ENCODE measurements around the gene PDZD11.
"Not testable (repeated sequence)": the region's sequence is repeated elsewhere in the genome, so short reads cannot be mapped to it uniquely, and the experiment has no call there.

The PDZD11 gene

DNA sequence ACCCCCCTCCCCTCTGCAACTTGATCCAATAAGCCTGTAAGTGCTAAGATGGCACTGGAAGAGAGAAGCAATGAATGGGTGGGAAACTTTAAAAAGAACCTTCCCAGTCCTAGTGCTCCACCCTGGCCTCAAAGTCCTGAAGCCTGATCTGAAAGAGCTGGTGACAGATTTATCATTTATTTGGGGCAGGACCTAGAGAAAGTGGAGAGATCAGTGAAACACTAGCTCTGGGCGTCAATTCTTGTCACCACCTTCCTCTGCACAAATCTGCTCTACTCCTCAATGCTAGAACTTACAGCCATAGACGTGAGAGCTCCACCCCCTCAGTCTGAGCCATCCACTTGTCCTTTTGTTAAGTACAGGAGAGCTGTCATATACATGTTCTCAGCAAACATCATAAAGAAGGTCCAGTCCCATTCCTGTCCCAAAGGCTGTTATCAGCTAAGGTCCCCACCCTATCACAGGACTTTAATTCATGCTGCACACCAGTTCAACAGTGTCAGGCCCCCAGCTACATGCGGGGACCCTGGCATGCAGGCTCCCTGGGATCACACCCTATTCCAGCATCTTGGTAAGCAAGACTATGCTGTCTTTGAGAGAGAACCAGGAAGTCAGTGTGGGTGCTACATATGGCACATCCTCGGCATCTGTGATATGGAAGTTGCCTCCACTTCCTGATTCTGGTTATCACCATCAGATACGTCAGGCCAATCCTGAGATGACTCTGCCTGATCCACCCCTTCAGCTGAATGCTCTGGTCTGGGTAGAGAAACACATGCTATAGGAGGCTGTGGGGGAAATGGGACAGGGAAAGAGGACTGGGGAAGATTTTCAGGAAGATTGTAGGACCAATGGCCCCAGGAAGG is 32.1 kb downstream of the PDZD11 start:
- no peak for DNase-seq (ENCODE audit: low spot score)

DNA sequence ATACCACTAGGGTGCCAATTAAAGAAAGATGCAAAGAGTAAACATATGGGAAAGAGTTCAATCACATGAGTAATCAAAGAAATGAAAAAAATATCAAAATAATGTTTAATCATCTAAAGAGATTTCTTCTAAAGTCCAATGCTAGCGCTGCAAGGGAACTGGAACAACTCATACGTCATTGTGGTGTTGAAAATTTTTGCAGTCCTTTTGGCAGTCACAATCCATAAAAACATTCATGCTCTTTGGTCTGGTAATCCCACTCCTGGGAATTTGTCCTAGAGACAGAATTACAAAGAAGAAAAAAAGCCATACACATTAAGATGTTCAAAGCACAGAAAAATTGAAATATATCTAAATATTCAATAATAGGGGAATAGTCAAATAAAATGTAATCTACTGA is 34.3 kb downstream of the PDZD11 start:
- no peak for DNase-seq (ENCODE audit: low spot score)

DNA sequence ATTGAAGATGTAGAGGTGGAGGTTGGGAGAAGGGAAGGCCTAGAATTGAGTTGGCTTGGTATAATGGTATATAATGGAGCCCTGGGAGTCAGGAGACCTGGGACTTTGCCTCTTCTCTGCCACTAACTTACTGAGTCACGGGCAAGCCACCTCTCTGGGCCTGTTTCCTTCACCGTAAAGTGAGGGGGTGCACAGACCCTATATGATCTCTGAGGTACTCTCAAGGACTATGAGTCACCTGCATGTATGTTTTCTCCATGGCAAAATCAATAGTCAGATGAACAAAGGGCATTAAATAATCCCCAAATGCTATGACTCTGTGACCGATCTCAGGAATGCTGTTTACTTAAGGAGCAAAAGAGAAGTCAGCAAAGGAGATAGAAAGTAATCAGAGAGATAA is 34.8 kb downstream of the PDZD11 start:
- no peak for DNase-seq (ENCODE audit: low spot score)

- no peak for DNase-seq (ENCODE audit: low spot score)
These were observed 35.7 kb downstream of the PDZD11 start for GRCh38 chrX:70254063-70254400.

- DNase-seq (ENCODE audit: low spot score) = no peak
These were observed 36.2 kb downstream of the PDZD11 start for GRCh38 chrX:70253377-70254062.

DNA sequence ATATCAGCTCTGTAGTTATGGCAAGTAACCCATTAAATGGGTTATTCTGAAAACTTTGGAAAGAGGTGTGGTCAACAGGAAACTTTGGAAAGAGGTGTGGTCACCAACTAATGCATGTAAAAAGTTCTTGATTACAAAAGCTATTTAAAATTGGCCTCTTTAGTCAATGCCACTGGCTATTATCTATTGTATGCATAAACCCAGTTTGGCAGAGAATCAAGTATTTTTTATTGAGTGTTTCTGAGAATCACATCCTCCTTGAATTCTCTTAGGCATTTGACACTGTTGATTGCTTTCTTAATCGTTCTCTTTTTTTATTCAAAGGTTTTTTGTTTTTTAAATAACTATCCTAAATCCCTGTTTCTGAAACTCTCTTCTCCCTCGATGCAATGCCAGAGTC is 37.2 kb downstream of the PDZD11 start:
- DNase-seq (ENCODE audit: low spot score) = no peak

DNA sequence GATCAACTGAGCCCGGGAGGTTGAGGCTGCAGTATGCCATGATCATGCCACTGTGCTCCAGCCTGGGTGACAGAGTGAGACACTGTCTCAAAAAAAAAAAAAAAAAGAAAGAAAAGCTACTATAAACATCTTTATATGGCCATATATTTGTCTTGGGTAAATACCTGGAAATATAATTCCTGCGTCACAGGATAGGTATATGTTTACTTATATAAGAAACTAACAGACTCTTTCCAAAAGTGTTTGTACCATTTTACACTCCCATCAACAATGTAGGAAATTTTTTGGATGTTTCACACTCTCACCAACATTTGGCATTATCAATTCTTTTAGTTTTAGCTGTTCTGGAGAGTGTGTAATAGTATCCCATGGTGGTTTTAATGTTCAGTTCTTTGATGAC is 42.5 kb downstream of the PDZD11 start:
- DNase-seq (ENCODE audit: low spot score) = no peak

DNA sequence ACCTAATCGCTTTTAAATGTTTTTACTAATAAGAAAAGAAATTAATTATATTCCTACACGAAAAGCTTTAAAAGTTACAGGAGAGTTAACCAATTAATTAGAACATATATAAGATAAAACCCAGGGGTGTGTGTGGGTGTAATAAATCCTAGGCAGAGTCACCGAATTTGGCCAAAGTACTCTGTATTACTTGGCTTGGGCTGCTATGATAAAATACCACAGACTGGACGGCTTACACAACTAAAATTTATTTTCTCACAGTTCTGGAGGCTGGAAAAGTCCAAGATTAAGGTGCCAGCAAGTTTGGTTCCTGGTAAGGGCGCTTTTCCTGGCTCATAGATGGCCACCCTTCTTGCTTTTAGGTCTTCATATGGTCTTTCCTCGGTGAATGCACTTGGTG is 44.8 kb downstream of the PDZD11 start:
- no peak for DNase-seq (ENCODE audit: low spot score)

DNA sequence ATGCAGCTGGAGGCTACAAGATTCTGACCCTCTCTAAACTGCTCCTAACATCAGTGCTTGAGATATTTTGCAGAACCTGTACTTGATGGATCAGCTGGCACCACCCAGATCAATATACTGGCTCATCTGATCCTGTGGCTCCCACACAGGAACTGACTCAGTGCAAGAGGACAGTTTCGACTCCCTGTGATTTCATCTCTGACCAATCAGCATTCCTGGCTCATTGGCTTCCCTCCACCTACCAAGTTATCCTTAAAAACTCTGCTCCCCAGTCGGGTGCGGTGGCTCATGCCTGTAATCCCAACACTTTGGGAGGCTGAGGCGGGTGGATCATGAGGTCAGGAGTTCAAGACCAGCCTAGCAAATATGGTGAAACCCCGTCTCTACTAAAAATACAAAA is 46.1 kb downstream of the PDZD11 start:
- DNase-seq (ENCODE audit: low spot score) = not testable (repeated sequence)

- no peak for DNase-seq (ENCODE audit: low spot score)
These were observed 48.2 kb downstream of the PDZD11 start for GRCh38 chrX:70241501-70241900.

DNA sequence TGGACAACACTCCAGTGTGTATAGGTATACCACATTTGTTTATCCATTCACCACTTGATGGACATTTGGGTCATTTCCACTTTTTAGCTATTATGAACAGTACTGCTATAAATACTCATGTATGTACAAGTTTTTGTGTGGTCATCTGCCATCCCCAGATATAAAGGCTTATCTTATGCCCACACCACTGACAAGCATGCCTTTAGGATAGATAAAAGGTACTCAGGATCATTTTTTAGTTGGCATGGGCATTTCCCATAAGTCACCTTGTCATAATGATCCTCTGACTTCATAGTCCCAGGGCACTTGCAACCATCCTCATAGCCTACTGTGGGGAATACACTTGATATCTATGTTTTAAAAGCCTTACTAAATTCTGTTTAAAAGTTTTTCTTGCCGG is 49.0 kb downstream of the PDZD11 start:
- DNase-seq (ENCODE audit: low spot score) = no peak
